22Rv1 (cell line): ENCODE measurements around the gene MTA1.

Experiments used
- CTCF ChIP-seq: fragments of 450-650 bp; IDR thresholded peaks from 2 replicates; pipeline ENCODE4 v1.5.1; 2017; ENCODE audit warnings: mild to moderate bottlenecking
- ZFX ChIP-seq: fragments of 450-650 bp; IDR thresholded peaks from 2 replicates; pipeline ENCODE4 v1.6.1; 2017; ENCODE audit warnings: antibody characterized with exemption, borderline replicate concordance

- TF ChIP-seq CTCF (no peak), ZFX (no peak)
Measured at GRCh38 chr14:105447651-105448640, 28.3 kb downstream of the MTA1 start.
